Measurements from ENCODE around the gene RSPH9. TPM values are rescaled to one million over a fixed set of nuclear protein-coding genes. Genes with fewer than 3 reads are reported as not detected.
A peak's percentile ranks its signal among the peaks of the same experiment; 100 is the strongest.

The RSPH9 gene
- total RNA-seq, 1 donor from 2014 or later = not detected

DNA sequence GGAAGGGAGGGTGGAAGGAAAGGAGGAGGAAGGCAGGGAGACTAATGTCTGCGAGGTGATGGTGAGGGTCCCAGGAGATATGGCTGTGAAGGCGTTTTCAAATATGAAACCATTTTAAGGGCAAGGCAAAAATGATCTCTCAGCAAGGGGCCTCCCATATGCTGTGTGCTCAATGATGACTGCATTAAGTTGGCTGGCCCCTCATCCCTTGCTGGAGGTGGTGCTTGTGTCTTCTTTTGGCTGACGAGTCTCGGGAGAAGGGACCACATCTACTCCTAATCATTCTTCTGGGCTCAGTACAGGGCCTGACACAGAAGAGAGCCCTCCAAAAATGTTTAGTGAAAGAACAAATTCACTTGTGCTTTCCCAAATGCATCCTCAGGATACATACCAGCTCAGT lies 65.7 kb downstream of the RSPH9 start:
- Mint-ChIP-seq H3K27me3 (no peaks in the 10 kb centered on the region), H3K4me3 (no peak overlapping the region)

GRCh38 chr6:43712579-43712978 lies 67.7 kb downstream of the RSPH9 start:
- Mint-ChIP-seq H3K27ac (peak overlapping the region; percentile 53), H3K36me3 (ENCODE audit: low read depth) (no peaks in the 10 kb centered on the region), H3K9me3 (no peaks in the 10 kb centered on the region), H3K4me3 (no peak overlapping the region), H3K27me3 (no peaks in the 10 kb centered on the region), H3K4me1 (peaks cover 59% of the 10 kb centered on the region)
- TF ChIP-seq, protein P1, sequence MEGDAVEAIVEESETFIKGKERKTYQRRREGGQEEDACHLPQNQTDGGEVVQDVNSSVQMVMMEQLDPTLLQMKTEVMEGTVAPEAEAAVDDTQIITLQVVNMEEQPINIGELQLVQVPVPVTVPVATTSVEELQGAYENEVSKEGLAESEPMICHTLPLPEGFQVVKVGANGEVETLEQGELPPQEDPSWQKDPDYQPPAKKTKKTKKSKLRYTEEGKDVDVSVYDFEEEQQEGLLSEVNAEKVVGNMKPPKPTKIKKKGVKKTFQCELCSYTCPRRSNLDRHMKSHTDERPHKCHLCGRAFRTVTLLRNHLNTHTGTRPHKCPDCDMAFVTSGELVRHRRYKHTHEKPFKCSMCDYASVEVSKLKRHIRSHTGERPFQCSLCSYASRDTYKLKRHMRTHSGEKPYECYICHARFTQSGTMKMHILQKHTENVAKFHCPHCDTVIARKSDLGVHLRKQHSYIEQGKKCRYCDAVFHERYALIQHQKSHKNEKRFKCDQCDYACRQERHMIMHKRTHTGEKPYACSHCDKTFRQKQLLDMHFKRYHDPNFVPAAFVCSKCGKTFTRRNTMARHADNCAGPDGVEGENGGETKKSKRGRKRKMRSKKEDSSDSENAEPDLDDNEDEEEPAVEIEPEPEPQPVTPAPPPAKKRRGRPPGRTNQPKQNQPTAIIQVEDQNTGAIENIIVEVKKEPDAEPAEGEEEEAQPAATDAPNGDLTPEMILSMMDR (IDR thresholded peaks at IDR 0.05) = no peak
- DNase-seq (no peak), ATAC-seq (ENCODE audit: low read depth) (no peak)
- POLR2A ChIA-PET = interaction anchor here (0.6 to 4.1 kb wide), 3 partner anchors 12 to 254 kb away, joined by 6 to 46 read pairs (median 27); partner anchors contain the start of gene MRPS18A
- intact Hi-C loops (cut with micrococcal nuclease) = loop anchor here (10.0 kb wide), 2 partner anchors 328 to 552 kb away; partner anchors contain the start of gene NFKBIE
- CTCF ChIA-PET = no interaction called here

More for the DNA sequence above, 65.7 kb downstream of the RSPH9 start:
- intact Hi-C loops (cut with micrococcal nuclease) = loop anchor here (10.0 kb wide), 2 partner anchors 326 to 554 kb away; partner anchors contain the start of gene NFKBIE
- H3K36me3 Mint-ChIP-seq (ENCODE audit: low read depth) = no peaks in the 10 kb centered on the region
- ATAC-seq (ENCODE audit: low read depth) (no peak), DNase-seq (no peak)
- no peaks in the 10 kb centered on the region for H3K9me3 Mint-ChIP-seq
- ChIA-PET CTCF (interaction anchor here (0.9 kb wide), 1 partner anchor 13 kb away, joined by 5 read pairs; no protein-coding TSS in a partner anchor), POLR2A (no interaction called here)
- TF ChIP-seq, protein P1 (IDR thresholded peaks at IDR 0.05) = no peak
- no peak overlapping the region for H3K27ac Mint-ChIP-seq
- H3K4me1 Mint-ChIP-seq = peaks cover 60% of the 10 kb centered on the region

DNA sequence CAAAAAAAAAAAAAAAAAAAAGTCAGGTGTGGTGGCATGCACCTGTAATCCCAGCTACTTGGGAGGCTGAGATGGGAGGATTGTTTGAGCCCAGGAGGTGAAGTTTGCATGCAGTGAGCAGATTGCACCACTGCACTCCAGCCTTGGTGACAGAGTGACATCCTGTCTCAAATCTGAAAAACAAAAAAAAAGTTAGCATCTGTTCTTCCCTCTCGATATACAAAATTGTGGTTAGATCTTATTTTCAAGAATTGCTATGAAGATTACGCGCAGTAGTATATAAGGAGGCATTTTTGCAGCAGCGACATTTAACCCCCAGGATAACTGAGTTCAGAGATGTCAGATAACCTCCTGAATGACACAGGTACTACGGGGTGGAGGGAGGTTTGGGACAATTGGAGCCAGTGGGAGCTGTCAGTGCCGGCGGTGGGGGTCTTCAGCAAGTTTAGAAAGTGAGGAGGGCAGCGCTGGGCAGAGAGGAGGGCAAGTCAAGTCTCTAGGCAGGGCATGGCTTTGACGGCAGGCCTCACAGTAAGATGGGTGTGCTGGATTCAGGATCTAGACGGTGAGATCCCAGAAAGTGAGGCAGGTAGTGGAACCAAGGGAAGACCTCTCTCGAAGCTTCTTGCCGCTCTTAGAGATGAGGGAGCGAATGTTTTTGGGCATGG lies 68.9 kb downstream of the RSPH9 start:
- Mint-ChIP-seq H3K4me3 (peak overlapping the region; percentile 81), H3K27ac (peak overlapping the region; percentile 91), H3K27me3 (no peaks in the 10 kb centered on the region), H3K4me1 (peaks cover 60% of the 10 kb centered on the region), H3K9me3 (no peaks in the 10 kb centered on the region), H3K36me3 (ENCODE audit: low read depth) (no peaks in the 10 kb centered on the region)
- intact Hi-C loops (cut with micrococcal nuclease) = loop anchor here (10.0 kb wide), 2 partner anchors 329 to 551 kb away; partner anchors contain the start of gene NFKBIE
- TF ChIP-seq, protein P1 (IDR thresholded peaks at IDR 0.05) = no peak
- DNase-seq (no peak), ATAC-seq (ENCODE audit: low read depth) (peak; percentile 5)
- ChIA-PET POLR2A (interaction anchor here (0.7 to 4.1 kb wide), 14 partner anchors 9 to 533 kb away, joined by 3 to 122 read pairs (median 10); partner anchors contain the start of genes GTPBP2, HSP90AB1, MRPS18A and VEGFA), CTCF (interaction anchor here (1.0 to 2.5 kb wide), 5 partner anchors 8 to 365 kb away, joined by 3 to 23 read pairs (median 7); partner anchors contain the start of gene VEGFA)

GRCh38 chr6:43714311-43715055 lies 69.6 kb downstream of the RSPH9 start:
- peaks cover 60% of the 10 kb centered on the region for H3K4me1 Mint-ChIP-seq
- DNase-seq (peak; percentile 65), ATAC-seq (ENCODE audit: low read depth) (peak; percentile 15)
- peak overlapping the region; percentile 81 for H3K4me3 Mint-ChIP-seq
- CTCF ChIA-PET = interaction anchor here (0.7 to 2.5 kb wide), 11 partner anchors 9 to 365 kb away, joined by 3 to 23 read pairs (median 5); partner anchors contain the start of gene VEGFA
- intact Hi-C loops (cut with micrococcal nuclease) = loop anchor here (1.0 to 10.0 kb wide), 8 partner anchors 10 to 599 kb away; partner anchors contain the start of genes AARS2, MRPS18A and NFKBIE
- H3K27ac Mint-ChIP-seq = peak overlapping the region; percentile 91
- POLR2A ChIA-PET = interaction anchor here (0.8 to 4.1 kb wide), 23 partner anchors 10 to 1151 kb away, joined by 3 to 122 read pairs (median 4); partner anchors contain the start of genes GTPBP2, HSP90AB1, MAD2L1BP and MRPS18A
- no peaks in the 10 kb centered on the region for H3K27me3 Mint-ChIP-seq
- no peaks in the 10 kb centered on the region for H3K9me3 Mint-ChIP-seq
- TF ChIP-seq, protein P1 (IDR thresholded peaks at IDR 0.05) = no peak
- H3K36me3 Mint-ChIP-seq (ENCODE audit: low read depth) = no peaks in the 10 kb centered on the region
